22Rv1 (cell line): ENCODE data around the gene CNIH2.

Experiments used
- CTCF ChIP-seq: fragments of 450-650 bp; IDR thresholded peaks from 2 replicates; pipeline ENCODE4 v1.5.1; 2017; ENCODE audit warnings: mild to moderate bottlenecking
- ZFX ChIP-seq: fragments of 450-650 bp; IDR thresholded peaks from 2 replicates; pipeline ENCODE4 v1.6.1; 2017; ENCODE audit warnings: antibody characterized with exemption, borderline replicate concordance

- no peak for TF ChIP-seq CTCF
- TF ChIP-seq ZFX: no peak
Observed at GRCh38 chr11:66230978-66231377, 47.0 kb upstream of the CNIH2 start.
